Measurements from ENCODE around the gene AKAP11. TPM values are rescaled to one million over a fixed set of nuclear protein-coding genes. Genes with fewer than 3 reads are reported as not detected.

AKAP11 gene
- total RNA-seq, 6 experiments from 2014 or later: 25.2 to 32.5 (median 31.5) TPM

DNA sequence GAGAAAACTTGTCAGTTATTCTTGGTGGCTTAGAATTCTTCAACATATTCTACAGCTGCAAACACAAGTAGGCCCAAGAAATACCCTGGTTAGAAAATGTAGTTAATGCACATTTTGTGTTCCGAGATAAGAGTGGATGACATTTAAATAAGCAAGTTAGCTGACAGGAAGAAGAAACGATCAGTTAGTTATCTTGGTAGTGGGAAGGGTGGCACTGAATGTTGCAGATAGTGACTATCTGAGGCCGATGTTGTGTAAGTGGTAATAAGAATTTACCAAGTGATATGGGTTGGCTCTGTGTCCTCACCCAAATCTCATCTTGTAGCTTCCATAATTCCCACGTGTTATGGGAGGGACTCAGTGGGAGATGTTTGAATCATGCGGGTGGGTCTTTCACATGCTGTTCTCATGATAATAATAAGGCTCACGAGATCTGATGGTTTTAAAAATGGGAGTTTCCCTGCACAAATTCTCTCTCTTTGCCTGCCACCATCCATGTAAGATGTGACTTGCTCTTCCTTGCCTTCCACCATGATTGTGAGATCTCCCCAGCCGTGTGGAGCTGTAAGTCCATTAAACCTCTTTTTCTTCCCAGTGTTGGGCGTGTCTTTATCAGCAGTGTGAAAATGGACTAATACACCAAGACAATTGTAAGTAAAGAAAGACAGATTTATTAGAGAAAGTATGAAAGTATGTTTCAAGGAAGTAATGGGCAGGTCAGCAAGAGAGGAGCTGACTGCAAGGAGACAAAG is 10.9 kb upstream of the AKAP11 start:
- no peak for DNase-seq
- H3K9me3 Mint-ChIP-seq: no peaks in the 10 kb centered on the region
- H3K27ac Mint-ChIP-seq: no peak overlapping the region
- TF ChIP-seq, protein P1, sequence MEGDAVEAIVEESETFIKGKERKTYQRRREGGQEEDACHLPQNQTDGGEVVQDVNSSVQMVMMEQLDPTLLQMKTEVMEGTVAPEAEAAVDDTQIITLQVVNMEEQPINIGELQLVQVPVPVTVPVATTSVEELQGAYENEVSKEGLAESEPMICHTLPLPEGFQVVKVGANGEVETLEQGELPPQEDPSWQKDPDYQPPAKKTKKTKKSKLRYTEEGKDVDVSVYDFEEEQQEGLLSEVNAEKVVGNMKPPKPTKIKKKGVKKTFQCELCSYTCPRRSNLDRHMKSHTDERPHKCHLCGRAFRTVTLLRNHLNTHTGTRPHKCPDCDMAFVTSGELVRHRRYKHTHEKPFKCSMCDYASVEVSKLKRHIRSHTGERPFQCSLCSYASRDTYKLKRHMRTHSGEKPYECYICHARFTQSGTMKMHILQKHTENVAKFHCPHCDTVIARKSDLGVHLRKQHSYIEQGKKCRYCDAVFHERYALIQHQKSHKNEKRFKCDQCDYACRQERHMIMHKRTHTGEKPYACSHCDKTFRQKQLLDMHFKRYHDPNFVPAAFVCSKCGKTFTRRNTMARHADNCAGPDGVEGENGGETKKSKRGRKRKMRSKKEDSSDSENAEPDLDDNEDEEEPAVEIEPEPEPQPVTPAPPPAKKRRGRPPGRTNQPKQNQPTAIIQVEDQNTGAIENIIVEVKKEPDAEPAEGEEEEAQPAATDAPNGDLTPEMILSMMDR (IDR thresholded peaks at IDR 0.05): no peak
- peaks cover 8% of the 10 kb centered on the region; the same call in 1 of the 2 replicates for H3K27me3 Mint-ChIP-seq (ENCODE audit: insufficient read depth)
- H3K36me3 Mint-ChIP-seq (ENCODE audit: low read depth): no peaks in the 10 kb centered on the region
- H3K4me3 Mint-ChIP-seq: no peak overlapping the region
- H3K4me1 Mint-ChIP-seq (ENCODE audit: low read depth): peaks cover 8% of the 10 kb centered on the region

DNA sequence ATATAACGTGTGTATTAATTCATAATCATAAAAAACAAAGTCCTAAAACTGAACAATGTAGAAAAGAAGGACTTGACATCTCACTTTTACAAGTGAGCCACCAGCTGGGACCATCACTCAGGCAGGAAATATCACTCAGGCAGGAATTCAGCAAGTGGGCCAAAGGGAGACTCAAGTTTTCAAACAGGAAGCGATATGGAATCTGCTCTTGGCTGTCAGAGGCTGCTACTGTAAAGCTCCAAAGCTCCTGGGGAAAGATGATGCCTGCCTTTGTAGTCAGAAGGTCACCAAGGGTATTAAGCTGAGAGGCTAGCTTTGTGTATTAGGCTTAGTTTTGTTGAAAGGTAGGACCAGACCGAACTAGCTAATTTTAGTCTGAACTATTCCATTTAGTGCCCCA is 5.5 kb upstream of the AKAP11 start:
- H3K9me3 Mint-ChIP-seq: no peaks in the 10 kb centered on the region
- no peak overlapping the region for H3K4me3 Mint-ChIP-seq
- H3K36me3 Mint-ChIP-seq (ENCODE audit: low read depth): peaks cover 5% of the 10 kb centered on the region; the same call in 1 of the 2 replicates
- H3K27ac Mint-ChIP-seq: peak overlapping the region; percentile 60; the same call in 1 of the 2 replicates
- 0 out of 2 replicates have a peak, but pooled peaks cover 3% of the 10 kb centered on the region for H3K27me3 Mint-ChIP-seq (ENCODE audit: insufficient read depth)
- H3K4me1 Mint-ChIP-seq (ENCODE audit: low read depth): peaks cover 34% of the 10 kb centered on the region
- TF ChIP-seq, protein P1 (IDR thresholded peaks at IDR 0.05): no peak
- peak; percentile 6 for DNase-seq

DNA sequence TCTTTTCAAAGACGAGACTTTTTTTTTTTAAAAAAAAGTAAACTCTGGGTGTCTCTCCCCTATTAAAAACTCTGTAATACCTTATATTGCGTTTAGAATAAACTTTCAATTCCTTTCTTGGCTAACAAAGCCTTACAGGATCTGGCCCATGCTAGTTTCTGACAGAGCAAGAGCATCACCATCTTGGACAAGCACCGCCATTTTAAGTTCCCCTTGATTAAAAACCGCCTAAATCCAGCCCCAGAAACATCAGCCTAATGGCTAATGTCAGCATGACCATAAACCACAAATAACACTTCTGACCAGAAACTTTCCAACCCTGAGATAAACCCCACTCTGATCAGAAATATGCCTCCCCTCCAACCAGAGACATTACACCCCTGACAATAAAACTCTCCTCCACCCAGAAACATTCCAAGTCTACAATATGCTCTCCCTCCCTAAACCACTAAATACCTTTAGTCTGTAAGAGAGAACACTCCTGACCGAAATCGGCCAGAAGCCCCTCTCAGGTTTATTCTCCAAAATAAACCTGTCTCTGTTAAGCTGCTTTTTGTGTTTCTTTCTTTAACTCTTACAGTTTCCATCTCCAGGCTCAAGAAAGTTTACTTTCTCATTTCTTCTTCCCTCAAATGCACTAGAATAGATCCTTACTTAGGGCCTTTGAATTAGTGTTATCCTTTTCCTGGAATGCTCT is 1.6 kb upstream of the AKAP11 start:
- peak overlapping the region; percentile 99 for H3K4me3 Mint-ChIP-seq
- H3K27me3 Mint-ChIP-seq (ENCODE audit: insufficient read depth): no peaks in the 10 kb centered on the region
- TF ChIP-seq, protein P1 (IDR thresholded peaks at IDR 0.05): no peak
- H3K36me3 Mint-ChIP-seq (ENCODE audit: low read depth): peaks cover 5% of the 10 kb centered on the region; the same call in 1 of the 2 replicates
- peak overlapping the region; percentile 99 for H3K27ac Mint-ChIP-seq
- no peak for DNase-seq
- no peaks in the 10 kb centered on the region for H3K9me3 Mint-ChIP-seq
- peaks cover 59% of the 10 kb centered on the region for H3K4me1 Mint-ChIP-seq (ENCODE audit: low read depth)

DNA sequence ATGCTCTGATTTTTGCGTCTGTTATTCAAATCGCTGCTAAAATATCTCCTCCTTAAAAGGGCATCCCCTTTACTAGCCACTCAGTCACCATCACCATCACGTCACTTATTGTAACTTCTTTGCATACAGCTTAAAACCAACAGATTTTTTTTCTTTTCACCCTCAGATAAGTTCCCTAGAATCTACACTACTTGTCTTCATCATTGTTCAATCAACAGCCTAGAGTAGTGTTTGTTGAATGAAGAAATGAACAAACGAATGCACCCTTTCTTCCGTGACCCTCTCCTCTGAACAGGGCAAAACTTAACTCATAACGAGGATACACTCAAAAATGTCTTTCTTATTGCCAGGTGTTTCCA is 1.1 kb upstream of the AKAP11 start:
- Mint-ChIP-seq H3K36me3 (ENCODE audit: low read depth) (peaks cover 5% of the 10 kb centered on the region; the same call in 1 of the 2 replicates), H3K4me1 (ENCODE audit: low read depth) (peaks cover 59% of the 10 kb centered on the region), H3K4me3 (peak overlapping the region; percentile 99), H3K27ac (peak overlapping the region; percentile 99), H3K27me3 (ENCODE audit: insufficient read depth) (no peaks in the 10 kb centered on the region), H3K9me3 (no peaks in the 10 kb centered on the region)
- DNase-seq: no peak
- TF ChIP-seq, protein P1 (IDR thresholded peaks at IDR 0.05): no peak

DNA sequence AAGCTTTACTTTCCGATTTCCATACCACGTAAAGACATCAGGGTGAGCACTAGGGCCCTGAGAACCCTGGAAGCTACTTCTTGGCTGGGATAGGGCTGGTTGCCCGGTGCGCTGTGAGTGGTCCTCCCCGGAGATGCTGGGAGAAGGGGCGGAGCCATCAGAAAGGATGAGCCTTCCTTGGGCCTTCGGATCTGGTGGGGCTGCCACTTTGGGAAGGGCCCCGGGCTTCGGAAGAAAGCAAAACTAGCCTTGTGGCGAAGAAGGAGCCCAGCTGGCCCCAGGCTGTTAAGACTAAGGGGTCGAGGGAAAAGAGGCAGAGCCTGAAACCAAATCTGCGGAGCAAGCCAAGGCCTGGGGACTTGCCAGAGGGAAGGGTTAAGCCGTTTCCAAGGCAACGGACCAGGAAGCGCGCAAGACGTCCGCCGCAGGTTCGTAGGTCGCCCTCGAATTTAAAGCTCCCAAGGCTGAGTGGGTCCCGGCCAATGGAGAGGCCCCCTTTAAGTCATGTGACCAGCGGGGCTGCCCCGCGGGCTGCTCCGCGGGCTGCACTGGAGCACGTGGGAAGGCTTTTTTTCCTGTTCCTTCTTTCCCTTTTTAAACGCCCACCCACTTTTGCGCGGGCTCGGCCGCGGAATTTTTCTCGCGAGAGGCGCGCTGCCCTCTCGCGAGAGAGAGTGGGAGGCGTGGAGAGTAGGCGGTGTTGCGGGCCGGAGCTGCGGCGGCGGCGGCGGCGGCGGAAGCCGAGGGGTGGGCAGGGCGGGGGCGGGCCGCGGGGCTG is 426 bp upstream of the AKAP11 start:
- Mint-ChIP-seq H3K9me3 (no peaks in the 10 kb centered on the region), H3K4me3 (peak overlapping the region; percentile 99), H3K4me1 (ENCODE audit: low read depth) (peaks cover 54% of the 10 kb centered on the region), H3K27me3 (ENCODE audit: insufficient read depth) (no peaks in the 10 kb centered on the region), H3K27ac (peak overlapping the region; percentile 99), H3K36me3 (ENCODE audit: low read depth) (peaks cover 5% of the 10 kb centered on the region; the same call in 1 of the 2 replicates)
- TF ChIP-seq, protein P1 (IDR thresholded peaks at IDR 0.05): no peak
- DNase-seq: peak; percentile 98

All from HFFc6 (cell line).